ENCODE data around the gene DDX41. TPM values are rescaled to one million over a fixed set of nuclear protein-coding genes. Genes with fewer than 3 reads are reported as not detected.
A peak's percentile ranks its signal among the peaks of the same experiment; 100 is the strongest.
"Not testable (repeated sequence)": the region's sequence is repeated elsewhere in the genome, so short reads cannot be mapped to it uniquely, and the experiment has no call there.

Gene DDX41
- total RNA-seq, 1 experiment from 2014 or later: 133 TPM

DNA sequence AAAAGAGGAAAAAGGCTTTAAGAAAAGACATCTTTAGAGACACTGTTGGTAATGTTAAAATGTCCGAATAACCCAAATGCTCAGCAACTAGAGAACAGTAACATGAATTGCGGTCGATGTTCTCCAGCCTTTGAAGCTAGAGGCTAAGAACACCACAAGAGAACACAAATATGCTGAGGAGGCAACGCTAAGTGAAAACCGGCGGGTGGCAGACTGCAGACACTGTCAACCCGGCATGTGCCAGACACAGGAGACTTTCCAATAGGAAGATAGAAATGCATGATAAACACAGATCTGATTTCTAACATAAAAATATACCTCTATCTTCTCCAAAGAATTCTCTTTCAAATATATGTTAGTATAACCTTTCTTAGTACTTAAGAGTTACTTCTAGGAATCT, 18.4 kb upstream of the DDX41 start:
- Histone ChIP-seq H3K14ac (ENCODE audit: insufficient read depth, low read length) (no peak overlapping the region), H2BK15ac (ENCODE audit: low read depth, low read length) (no peak overlapping the region), H4K8ac (replicated peaks; ENCODE audit: insufficient read length, low read depth, low read length) (no peak overlapping the region), H3K4me1 (ENCODE audit: insufficient read depth, low read length) (no peaks in the 10 kb centered on the region), H2BK20ac (ENCODE audit: low read depth, low read length, poor library complexity, severe bottlenecking) (no peak overlapping the region), H2BK120ac (ENCODE audit: low read depth, low read length, poor library complexity, severe bottlenecking) (no peak overlapping the region), H3K9me3 (ENCODE audit: control insufficient read depth, low read depth, low read length) (no peaks in the 10 kb centered on the region), H4K20me1 (ENCODE audit: control insufficient read depth, insufficient read depth, insufficient read length) (no peaks in the 10 kb centered on the region), H3K4ac (ENCODE audit: low read depth, low read length) (no peak overlapping the region), H3K23ac (ENCODE audit: insufficient read length, low read depth, low read length) (no peak overlapping the region), H3K27ac (ENCODE audit: insufficient read length, low read depth, low read length) (no peak overlapping the region), H3K23me2 (ENCODE audit: insufficient read length, low read depth, low read length, poor library complexity, severe bottlenecking) (no peaks in the 10 kb centered on the region), H2AK5ac (ENCODE audit: insufficient read length, low read length) (no peak overlapping the region), H4K5ac (ENCODE audit: insufficient read length, low read depth, low read length) (no peak overlapping the region), H3K56ac (ENCODE audit: insufficient read length, low read depth, low read length) (no peak overlapping the region), H3K79me2 (ENCODE audit: insufficient read depth, low read length) (no peaks in the 10 kb centered on the region), H3K18ac (ENCODE audit: insufficient read length, low read depth, low read length) (no peak overlapping the region), H3T11ph (ENCODE audit: low read length) (no peak overlapping the region), H2AFZ (ENCODE audit: low read length) (no peak overlapping the region), H3K79me1 (ENCODE audit: insufficient read depth, low read depth, low read length, poor library complexity, severe bottlenecking) (no peaks in the 10 kb centered on the region), H2BK12ac (ENCODE audit: insufficient read length, low read depth, low read length) (no peak overlapping the region), H3K27me3 (ENCODE audit: insufficient read depth, low read length) (no peaks in the 10 kb centered on the region), H2BK5ac (ENCODE audit: insufficient read length, low read length) (no peak overlapping the region), H3K4me2 (ENCODE audit: insufficient read depth, insufficient read length, low read length) (no peak overlapping the region), H4K91ac (ENCODE audit: insufficient read length, low read depth, low read length) (no peak overlapping the region), H3K9ac (ENCODE audit: extremely low read depth, insufficient read length, low read length) (no peak overlapping the region)
- H3K4me3 Mint-ChIP-seq: no peak overlapping the region
- H3K9me3 Mint-ChIP-seq: no peaks in the 10 kb centered on the region
- no peak overlapping the region; a peak in 1 of 7 replicates for H3K27ac Mint-ChIP-seq
- H3K36me3 Mint-ChIP-seq (ENCODE audit: insufficient read depth in 1 of 3, low read depth in 3 of 3): peaks cover 29 to 68% (median 57%) of the 10 kb centered on the region in 3 experiments; a peak in 6 of 7 replicates
- WGBS (ENCODE audit: extremely low coverage, insufficient read length, low lambda C conversion rate): no CpG with 5 or more reads among the region's 7 CpGs
- no peaks in the 10 kb centered on the region for H3K4me1 Mint-ChIP-seq
- no peak for TF ChIP-seq CTCF (conservative IDR thresholded peaks at IDR 0.05)
- no peak for DNase-seq
- no peaks in the 10 kb centered on the region for H3K27me3 Mint-ChIP-seq (ENCODE audit: low read depth)

GRCh38 chr5:177534433-177534832, 17.7 kb upstream of the DDX41 start:
- H3K9me3 Mint-ChIP-seq; H3T11ph ChIP-seq (ENCODE audit: low read length); H2BK5ac ChIP-seq (ENCODE audit: insufficient read length, low read length); H3K9ac ChIP-seq (ENCODE audit: extremely low read depth, insufficient read length, low read length); H3K4me1 Mint-ChIP-seq; H4K8ac ChIP-seq (replicated peaks; ENCODE audit: insufficient read length, low read depth, low read length); H3K27me3 Mint-ChIP-seq (ENCODE audit: low read depth); H2AFZ ChIP-seq (ENCODE audit: low read length); H3K9me3 ChIP-seq (ENCODE audit: control insufficient read depth, low read depth, low read length); H3K4me2 ChIP-seq (ENCODE audit: insufficient read depth, insufficient read length, low read length); H3K4me1 ChIP-seq (ENCODE audit: insufficient read depth, low read length); H3K18ac ChIP-seq (ENCODE audit: insufficient read length, low read depth, low read length); H2BK20ac ChIP-seq (ENCODE audit: low read depth, low read length, poor library complexity, severe bottlenecking); H3K79me1 ChIP-seq (ENCODE audit: insufficient read depth, low read depth, low read length, poor library complexity, severe bottlenecking); H2BK12ac ChIP-seq (ENCODE audit: insufficient read length, low read depth, low read length); H3K23ac ChIP-seq (ENCODE audit: insufficient read length, low read depth, low read length); H2AK5ac ChIP-seq (ENCODE audit: insufficient read length, low read length); H4K5ac ChIP-seq (ENCODE audit: insufficient read length, low read depth, low read length); H4K91ac ChIP-seq (ENCODE audit: insufficient read length, low read depth, low read length); H3K79me2 ChIP-seq (ENCODE audit: insufficient read depth, low read length); H2BK120ac ChIP-seq (ENCODE audit: low read depth, low read length, poor library complexity, severe bottlenecking); H3K27me3 ChIP-seq (ENCODE audit: insufficient read depth, low read length); H3K4ac ChIP-seq (ENCODE audit: low read depth, low read length); H2BK15ac ChIP-seq (ENCODE audit: low read depth, low read length); H4K20me1 ChIP-seq (ENCODE audit: control insufficient read depth, insufficient read depth, insufficient read length); H3K14ac ChIP-seq (ENCODE audit: insufficient read depth, low read length); DNase-seq; H3K27ac ChIP-seq (ENCODE audit: insufficient read length, low read depth, low read length); H3K23me2 ChIP-seq (ENCODE audit: insufficient read length, low read depth, low read length, poor library complexity, severe bottlenecking); H3K56ac ChIP-seq (ENCODE audit: insufficient read length, low read depth, low read length); H3K4me3 Mint-ChIP-seq: not testable (repeated sequence)
- Mint-ChIP-seq H3K36me3 (ENCODE audit: insufficient read depth in 1 of 3, low read depth in 3 of 3) (peaks cover 32 to 68% (median 53%) of the 10 kb centered on the region in 3 experiments; a peak in 6 of 7 replicates), H3K27ac (peak overlapping the region in 1 of 3 experiments; percentile 87; a peak in 1 of 7 replicates)
- WGBS (ENCODE audit: extremely low coverage, insufficient read length, low lambda C conversion rate): no CpG with 5 or more reads among the region's 7 CpGs

Measured in H9 (cell line).